LNCaP clone FGC (cell line): ENCODE measurements around the gene OXSM.

Source experiments
- DNase-seq: peaks from one replicate; pipeline ENCODE4 v3.0.0-alpha.2; 2011; ENCODE audit warnings: low read depth
- H3K4me3 ChIP-seq: 2 replicates; pipeline ENCODE4 v1.5.1; 2011; ENCODE audit warnings: mild to moderate bottlenecking, low read depth, low read length, control low read depth
- CTCF ChIP-seq: IDR thresholded peaks from 2 replicates; pipeline ENCODE4 v1.5.1; 2012; ENCODE audit warnings: mild to moderate bottlenecking; ENCODE audit not compliant: control insufficient read depth, insufficient read depth; ENCODE audit errors: extremely low read depth

OXSM gene

GRCh38 chr3:25820366-25820765 lies 30.5 kb downstream of the OXSM start:
- DNase-seq: no peak
- no peak overlapping the region for H3K4me3 ChIP-seq
- no peak for TF ChIP-seq CTCF

- H3K4me3 ChIP-seq: no peak overlapping the region
- TF ChIP-seq CTCF: no peak
- no peak for DNase-seq
These were observed 31.1 kb downstream of the OXSM start for GRCh38 chr3:25820816-25821486.

GRCh38 chr3:25821746-25822573 lies 32.1 kb downstream of the OXSM start:
- no peak for TF ChIP-seq CTCF
- no peak for DNase-seq
- no peak overlapping the region for H3K4me3 ChIP-seq

GRCh38 chr3:25823314-25823713 lies 33.4 kb downstream of the OXSM start:
- H3K4me3 ChIP-seq: no peak overlapping the region
- TF ChIP-seq CTCF: no peak
- DNase-seq: no peak

GRCh38 chr3:25826510-25826909 lies 36.6 kb downstream of the OXSM start:
- DNase-seq: no peak
- no peak for TF ChIP-seq CTCF
- H3K4me3 ChIP-seq: no peak overlapping the region

GRCh38 chr3:25830373-25831280 lies 40.7 kb downstream of the OXSM start:
- no peak for TF ChIP-seq CTCF
- H3K4me3 ChIP-seq: no peak overlapping the region
- DNase-seq: no peak
